Adipocyte (in vitro differentiated cells): ENCODE results near the gene MGMT.

ENCODE experiments used
- DNase-seq: peaks from one replicate; pipeline ENCODE4 v3.0.0-alpha.2; 2015; ENCODE audit warnings: low read depth
- H3K27me3 ChIP-seq: replicated peaks from 2 replicates; pipeline ENCODE4 v1.7.0; 2013; ENCODE audit warnings: mild to moderate bottlenecking, low read length, moderate library complexity; ENCODE audit not compliant: control insufficient read depth, insufficient read depth
- H3K36me3 ChIP-seq: 2 replicates; pipeline ENCODE4 v1.7.0; 2013; ENCODE audit warnings: low read length, mild to moderate bottlenecking, moderate library complexity; ENCODE audit not compliant: control insufficient read depth, insufficient read depth, severe bottlenecking
- H3K4me1 ChIP-seq: 2 replicates; pipeline ENCODE4 v1.7.0; 2013; ENCODE audit warnings: mild to moderate bottlenecking, low read length, moderate library complexity; ENCODE audit not compliant: control insufficient read depth, insufficient read depth
- H3K4me3 ChIP-seq: 2 replicates; pipeline ENCODE4 v1.7.0; 2013; ENCODE audit warnings: mild to moderate bottlenecking, low read length, moderate library complexity
- H3K9ac ChIP-seq: 2 replicates; pipeline ENCODE4 v1.7.0; 2013; ENCODE audit warnings: mild to moderate bottlenecking, low read length, moderate library complexity
- H3K9me3 ChIP-seq: 2 replicates; pipeline ENCODE4 v1.7.0; 2013; ENCODE audit warnings: mild to moderate bottlenecking, low read length, moderate library complexity; ENCODE audit not compliant: control insufficient read depth

Gene MGMT

DNA sequence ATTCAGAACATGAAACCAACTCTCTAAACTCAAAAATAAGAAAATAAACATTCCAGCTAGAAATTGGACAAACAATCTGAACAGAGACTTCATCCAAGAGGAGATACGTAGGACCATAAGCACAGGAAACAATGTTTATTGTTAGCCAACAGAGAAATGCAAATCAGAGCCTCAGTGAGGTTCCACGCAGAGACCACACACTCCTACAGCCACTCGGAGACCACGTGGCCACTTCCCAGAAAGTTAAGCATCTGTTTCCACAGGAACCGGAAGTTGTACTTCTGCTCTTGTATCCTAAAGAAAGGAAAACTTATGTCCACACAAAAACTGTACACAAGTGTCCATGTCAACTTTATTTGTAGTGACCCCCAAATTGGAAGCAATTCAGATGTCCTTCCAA is 214.8 kb downstream of the MGMT start:
- no peak overlapping the region for H3K4me3 ChIP-seq
- no peaks in the 10 kb centered on the region for H3K27me3 ChIP-seq
- no peak for DNase-seq
- no peak overlapping the region for H3K9ac ChIP-seq
- H3K9me3 ChIP-seq = no peaks in the 10 kb centered on the region
- no peaks in the 10 kb centered on the region for H3K4me1 ChIP-seq
- no peaks in the 10 kb centered on the region for H3K36me3 ChIP-seq

DNA sequence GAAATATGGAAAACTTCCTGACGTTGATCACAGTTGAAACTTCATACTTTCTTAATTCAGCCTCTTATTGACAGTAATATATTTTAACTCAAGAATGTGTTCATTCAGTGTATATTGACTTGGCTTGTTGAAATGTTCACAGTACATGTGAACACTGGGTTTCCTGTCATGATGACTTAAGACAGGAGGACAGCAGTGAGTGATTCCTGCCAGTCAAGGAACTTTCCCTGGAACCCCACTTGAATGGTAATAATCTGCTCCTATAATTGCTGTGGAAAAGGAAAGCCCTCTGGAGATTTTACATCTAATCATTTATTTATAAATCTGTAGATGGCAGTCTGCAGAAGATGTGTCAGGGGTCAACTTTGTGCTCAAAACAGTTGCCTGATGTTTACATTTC is 216.5 kb downstream of the MGMT start:
- DNase-seq = no peak
- H3K36me3 ChIP-seq = no peaks in the 10 kb centered on the region
- H3K4me3 ChIP-seq = no peak overlapping the region
- no peaks in the 10 kb centered on the region for H3K27me3 ChIP-seq
- H3K4me1 ChIP-seq = no peaks in the 10 kb centered on the region
- H3K9ac ChIP-seq = no peak overlapping the region
- no peaks in the 10 kb centered on the region for H3K9me3 ChIP-seq

DNA sequence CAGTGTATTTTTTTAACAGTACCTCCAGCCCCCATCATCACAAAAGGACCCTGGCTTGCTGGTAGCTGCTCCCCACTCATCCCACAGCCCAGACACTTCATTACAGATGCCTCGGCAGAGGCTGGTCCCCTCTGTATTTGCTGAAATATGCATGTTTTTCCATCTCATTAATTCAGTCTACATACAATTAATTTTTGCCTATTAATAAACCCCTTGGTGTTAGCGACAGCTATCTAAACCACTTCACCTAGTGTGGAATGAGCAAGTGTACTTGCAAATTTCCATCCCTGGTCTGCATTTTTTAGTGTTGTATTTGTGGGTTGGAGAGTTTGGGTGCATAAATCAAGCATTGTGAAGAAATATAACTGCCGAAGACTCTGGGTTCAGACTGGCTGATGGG is 216.9 kb downstream of the MGMT start:
- H3K9ac ChIP-seq = no peak overlapping the region
- DNase-seq = no peak
- no peaks in the 10 kb centered on the region for H3K36me3 ChIP-seq
- H3K4me3 ChIP-seq = no peak overlapping the region
- no peaks in the 10 kb centered on the region for H3K4me1 ChIP-seq
- no peaks in the 10 kb centered on the region for H3K9me3 ChIP-seq
- no peaks in the 10 kb centered on the region for H3K27me3 ChIP-seq

DNA sequence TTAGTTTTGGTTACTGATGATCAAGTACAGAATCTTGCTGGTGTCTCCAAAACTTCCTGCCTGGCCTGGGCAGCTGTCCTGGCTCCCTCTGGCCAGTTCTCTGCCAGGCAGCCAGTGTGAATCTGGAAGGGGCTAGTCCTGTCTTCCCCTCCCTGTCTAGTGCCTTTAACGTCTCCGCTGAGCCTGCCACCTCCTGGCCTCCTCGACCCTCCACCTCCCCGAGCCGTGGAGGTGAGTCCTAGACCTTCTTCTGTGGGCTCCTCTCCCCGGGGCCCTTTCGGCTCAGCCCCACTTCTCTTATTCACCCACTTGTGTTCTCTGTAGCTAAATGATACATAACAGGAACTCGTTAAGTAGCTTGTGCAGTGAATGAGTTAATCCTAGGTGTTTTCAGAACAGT is 218.2 kb downstream of the MGMT start:
- no peaks in the 10 kb centered on the region for H3K9me3 ChIP-seq
- no peak overlapping the region for H3K9ac ChIP-seq
- H3K4me1 ChIP-seq = peaks cover 13% of the 10 kb centered on the region
- no peaks in the 10 kb centered on the region for H3K36me3 ChIP-seq
- DNase-seq = no peak
- no peaks in the 10 kb centered on the region for H3K27me3 ChIP-seq
- H3K4me3 ChIP-seq = no peak overlapping the region

DNA sequence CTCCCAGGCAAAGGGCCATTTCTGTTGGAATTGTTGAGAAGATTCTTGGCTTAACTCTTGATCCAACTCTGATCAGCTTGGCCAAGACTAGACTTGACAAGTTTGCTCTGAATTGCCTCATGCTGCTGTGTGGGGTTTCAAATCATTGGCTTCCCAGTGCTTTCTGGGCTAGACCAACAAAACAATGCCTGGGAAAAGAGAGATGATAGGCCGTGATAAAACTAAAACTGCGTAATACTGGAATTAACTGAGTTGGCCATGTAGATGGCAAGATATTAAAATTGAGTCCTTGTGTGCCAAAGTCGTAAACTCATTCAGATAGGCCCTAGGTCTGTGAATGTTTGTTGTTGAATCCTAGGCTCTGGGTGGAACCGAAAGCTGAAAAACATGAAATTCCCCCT is 222.6 kb downstream of the MGMT start:
- H3K4me3 ChIP-seq = peak overlapping the region; percentile 57
- no peak for DNase-seq
- H3K27me3 ChIP-seq = no peaks in the 10 kb centered on the region
- peaks cover 29% of the 10 kb centered on the region for H3K4me1 ChIP-seq
- H3K9me3 ChIP-seq = no peaks in the 10 kb centered on the region
- peak overlapping the region; percentile 45 for H3K9ac ChIP-seq
- no peaks in the 10 kb centered on the region for H3K36me3 ChIP-seq

DNA sequence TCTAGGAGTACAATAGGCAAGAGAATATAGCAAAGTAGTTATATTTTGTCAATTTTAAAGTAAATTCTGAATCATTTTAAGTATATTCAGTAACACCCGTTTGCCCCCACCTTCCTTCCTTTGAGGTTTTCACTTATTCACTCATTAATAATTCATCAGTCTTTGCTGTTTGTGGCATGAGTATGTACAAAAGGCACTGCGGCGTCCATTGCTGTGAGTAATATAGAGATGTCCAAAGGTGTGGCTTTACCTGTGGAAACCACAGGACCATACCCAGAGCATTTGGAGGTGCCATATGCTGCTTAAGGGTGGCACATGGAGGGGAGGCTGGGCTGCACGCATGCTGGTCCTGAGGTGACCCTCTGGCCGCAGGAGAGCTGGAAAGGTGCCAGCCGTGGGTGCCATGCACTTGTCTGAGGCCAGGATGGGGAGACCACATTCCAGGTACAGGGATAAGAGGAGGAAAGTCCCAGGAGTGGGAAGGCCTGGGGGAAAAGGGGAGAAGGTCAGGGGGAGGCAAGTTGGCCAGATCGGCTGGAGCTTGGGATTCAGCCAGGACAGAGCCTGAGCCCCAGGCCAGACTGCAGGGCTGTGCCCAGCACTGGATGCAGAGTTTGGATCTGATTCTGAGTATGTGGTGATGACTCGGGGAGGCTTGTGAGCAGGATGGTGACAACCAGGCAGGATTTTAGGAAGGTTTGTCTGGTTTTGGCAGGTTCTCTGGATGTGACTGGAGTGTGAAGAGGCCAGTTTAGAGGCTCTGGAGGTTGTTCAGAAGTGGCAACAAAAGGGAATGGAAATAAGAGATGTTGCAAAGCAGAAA is 223.4 kb downstream of the MGMT start:
- Histone ChIP-seq H3K9me3 (no peaks in the 10 kb centered on the region), H3K4me3 (peak overlapping the region; percentile 57), H3K27me3 (no peaks in the 10 kb centered on the region), H3K36me3 (no peaks in the 10 kb centered on the region), H3K4me1 (peaks cover 34% of the 10 kb centered on the region), H3K9ac (peak overlapping the region; percentile 45)
- DNase-seq = no peak

DNA sequence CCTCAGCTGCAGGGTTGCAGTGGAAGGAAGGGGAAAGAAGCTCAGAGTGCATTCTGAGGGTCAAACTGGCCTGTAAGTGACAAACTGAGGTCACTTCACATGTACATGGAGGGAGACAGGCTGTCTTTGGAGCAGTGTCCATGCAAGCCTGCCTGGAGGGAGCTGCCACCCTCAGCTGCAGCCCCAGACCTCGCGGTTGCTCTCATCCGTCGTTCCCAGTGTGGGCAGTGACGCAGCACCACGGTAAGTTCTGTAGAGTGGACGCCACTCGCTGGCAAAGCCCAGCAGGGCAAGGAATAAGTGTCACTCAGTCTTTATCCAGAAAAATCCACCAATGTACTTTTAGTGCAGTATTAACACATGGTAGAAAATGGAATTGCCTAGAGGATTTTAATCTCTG is 225.7 kb downstream of the MGMT start:
- no peaks in the 10 kb centered on the region for H3K27me3 ChIP-seq
- H3K4me3 ChIP-seq = no peak overlapping the region
- H3K4me1 ChIP-seq = peaks cover 34% of the 10 kb centered on the region
- DNase-seq = no peak
- H3K9ac ChIP-seq = no peak overlapping the region
- no peaks in the 10 kb centered on the region for H3K9me3 ChIP-seq
- no peaks in the 10 kb centered on the region for H3K36me3 ChIP-seq

DNA sequence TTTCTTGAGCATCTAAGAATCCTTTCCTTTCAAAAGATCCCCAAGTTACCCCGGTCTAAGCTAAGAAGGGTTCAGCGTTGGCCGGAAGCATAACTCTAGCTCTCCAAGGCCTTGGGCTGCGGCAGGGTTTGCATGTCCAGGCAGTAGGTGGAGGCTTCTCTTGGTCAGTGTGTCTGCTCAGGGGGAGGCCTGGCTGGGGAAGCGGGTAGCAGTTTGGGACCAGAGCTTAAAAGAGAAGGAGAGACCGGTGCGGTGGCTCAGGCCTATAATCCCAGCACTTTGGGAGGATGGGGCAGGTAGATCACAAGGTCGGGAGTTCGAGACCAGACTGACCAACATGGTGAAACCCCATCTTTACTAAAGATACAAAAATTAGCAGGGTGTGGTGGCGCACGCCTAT is 226.3 kb downstream of the MGMT start:
- no peaks in the 10 kb centered on the region for H3K27me3 ChIP-seq
- H3K4me1 ChIP-seq = peaks cover 34% of the 10 kb centered on the region
- H3K36me3 ChIP-seq = no peaks in the 10 kb centered on the region
- H3K4me3 ChIP-seq = no peak overlapping the region
- no peaks in the 10 kb centered on the region for H3K9me3 ChIP-seq
- H3K9ac ChIP-seq = no peak overlapping the region
- no peak for DNase-seq

DNA sequence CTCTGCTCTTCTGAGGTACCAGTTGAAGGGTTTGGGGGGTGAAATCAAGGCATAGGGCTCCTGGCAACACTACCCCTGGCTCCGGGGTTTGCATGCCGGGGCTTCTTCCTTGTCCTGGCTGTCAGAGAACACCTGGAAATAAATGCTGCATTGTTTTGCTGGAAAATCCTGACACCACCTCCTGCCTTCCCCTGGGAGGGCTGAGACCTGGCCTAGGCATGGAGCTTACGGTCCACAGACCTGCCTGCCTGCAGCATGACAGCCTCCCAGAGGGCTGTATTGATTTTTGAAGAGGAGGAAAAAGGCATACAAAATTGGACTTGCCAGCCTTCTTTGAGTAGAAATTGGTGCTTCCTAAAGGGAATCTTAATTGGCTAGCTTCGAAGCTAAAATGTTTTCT is 227.1 kb downstream of the MGMT start:
- Histone ChIP-seq H3K4me1 (peaks cover 31% of the 10 kb centered on the region), H3K9ac (no peak overlapping the region), H3K9me3 (no peaks in the 10 kb centered on the region), H3K36me3 (no peaks in the 10 kb centered on the region), H3K4me3 (no peak overlapping the region), H3K27me3 (no peaks in the 10 kb centered on the region)
- DNase-seq = no peak

DNA sequence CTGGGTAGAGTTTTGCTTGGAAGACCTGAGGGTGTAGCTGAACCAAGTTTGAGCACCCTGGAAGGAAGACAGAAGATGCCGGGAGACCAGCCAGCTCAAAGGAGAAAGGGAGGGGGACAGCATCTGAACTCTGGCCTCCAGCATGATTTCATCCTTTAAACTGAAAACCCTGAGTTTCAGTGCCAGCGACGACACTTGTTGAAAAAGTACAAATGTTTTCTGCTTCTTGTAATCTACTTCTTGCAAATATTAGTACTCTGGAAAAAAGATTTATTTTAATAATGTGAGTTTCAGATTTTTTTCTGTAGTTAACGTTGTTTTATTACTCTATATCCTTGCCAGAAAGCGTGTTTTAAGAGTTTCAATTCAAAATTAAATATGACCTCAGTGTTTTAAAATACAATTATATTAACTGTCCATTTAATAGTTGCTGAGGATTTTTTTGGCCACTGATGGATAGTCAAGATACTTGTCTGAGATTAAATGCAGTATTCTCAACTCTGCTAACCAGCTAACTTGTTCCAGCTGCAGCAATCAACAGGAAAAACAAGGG is 227.7 kb downstream of the MGMT start:
- Histone ChIP-seq H3K4me1 (peaks cover 26% of the 10 kb centered on the region), H3K36me3 (no peaks in the 10 kb centered on the region), H3K4me3 (no peak overlapping the region), H3K9me3 (no peaks in the 10 kb centered on the region), H3K9ac (no peak overlapping the region), H3K27me3 (no peaks in the 10 kb centered on the region)
- no peak for DNase-seq

DNA sequence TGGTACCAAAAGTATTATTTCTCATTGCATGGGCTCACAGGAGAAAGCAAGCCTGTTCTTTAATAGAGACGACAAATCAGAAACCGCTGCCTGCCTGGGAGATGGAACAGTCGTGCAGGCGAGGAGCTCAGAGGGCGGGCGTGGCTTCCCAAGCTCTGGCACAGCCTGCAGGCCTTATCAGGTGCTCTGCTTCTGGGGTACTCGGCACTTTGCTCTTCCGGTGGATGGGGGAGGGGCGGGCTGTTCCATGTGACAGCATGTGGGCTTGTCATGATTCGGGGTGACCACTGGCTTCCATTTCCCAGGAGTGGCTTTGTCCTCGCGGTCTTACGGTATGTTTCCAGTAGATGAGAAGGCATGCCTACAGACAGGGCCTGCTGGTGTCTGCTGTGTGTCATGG is 228.6 kb downstream of the MGMT start:
- peaks cover 16% of the 10 kb centered on the region for H3K4me1 ChIP-seq
- no peaks in the 10 kb centered on the region for H3K36me3 ChIP-seq
- H3K27me3 ChIP-seq = no peaks in the 10 kb centered on the region
- no peak for DNase-seq
- H3K4me3 ChIP-seq = no peak overlapping the region
- H3K9ac ChIP-seq = no peak overlapping the region
- no peaks in the 10 kb centered on the region for H3K9me3 ChIP-seq

DNA sequence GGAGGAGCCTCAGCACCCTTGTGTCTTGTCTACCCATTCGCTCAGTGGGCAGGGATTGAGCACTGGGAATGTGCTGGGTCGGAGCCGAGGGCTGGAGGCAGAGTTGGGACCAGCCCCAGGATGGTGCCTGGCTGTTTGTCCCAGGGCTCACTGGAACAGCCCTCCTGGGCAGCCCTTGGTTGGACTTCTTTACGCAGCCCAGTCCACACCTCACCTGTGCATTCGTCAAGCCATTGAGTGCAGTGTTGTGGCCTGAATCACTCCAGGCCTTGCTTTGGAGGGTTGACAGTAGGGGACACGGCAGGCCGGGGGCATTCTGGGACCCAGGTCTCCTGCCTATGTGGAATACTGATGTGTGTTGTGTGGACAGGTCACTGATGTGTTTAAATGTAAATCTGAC is 229.6 kb downstream of the MGMT start:
- no peak overlapping the region for H3K9ac ChIP-seq
- H3K27me3 ChIP-seq = no peaks in the 10 kb centered on the region
- no peaks in the 10 kb centered on the region for H3K9me3 ChIP-seq
- DNase-seq = no peak
- H3K4me3 ChIP-seq = no peak overlapping the region
- no peaks in the 10 kb centered on the region for H3K36me3 ChIP-seq
- peaks cover 17% of the 10 kb centered on the region for H3K4me1 ChIP-seq
